ENCODE measurements around the gene TRMT112. TPM values are rescaled to one million over a fixed set of nuclear protein-coding genes. Genes with fewer than 3 reads are reported as not detected.
"Not testable (repeated sequence)": the region's sequence is repeated elsewhere in the genome, so short reads cannot be mapped to it uniquely, and the experiment has no call there.

TRMT112 gene
- total RNA-seq, 2 experiments from 2014 or later: 205 to 322 TPM

GRCh38 chr11:64313491-64314145 is 3.7 kb downstream of the TRMT112 start:
- no peaks in the 10 kb centered on the region for H4K20me1 ChIP-seq (ENCODE audit: insufficient read depth, low read length)
- H3K4me3 ChIP-seq (ENCODE audit: low read depth, low read length, poor library complexity, severe bottlenecking): no peak overlapping the region
- no peak overlapping the region for H3K27ac ChIP-seq (ENCODE audit: low read depth, low read length, poor library complexity, severe bottlenecking)
- no peak for DNase-seq (ENCODE audit: low spot score)
- peaks cover 68% of the 10 kb centered on the region for H3K36me3 ChIP-seq (ENCODE audit: insufficient read depth, low read length)
- H3K79me2 ChIP-seq (ENCODE audit: insufficient read depth, low read depth, low read length): peaks cover 9% of the 10 kb centered on the region; the same call in 1 of the 2 replicates
- no peak overlapping the region for H2AFZ ChIP-seq (ENCODE audit: low read length)
- POLR2A ChIA-PET: no interaction called here
- no peak for TF ChIP-seq CTCF (conservative IDR thresholded peaks at IDR 0.05; ENCODE audit: low read length)
- no peak for TF ChIP-seq EZH2phosphoT487 (IDR thresholded peaks at IDR 0.05; ENCODE audit: borderline replicate concordance, low read depth, low read length)
- intact Hi-C loops (cut with micrococcal nuclease; ENCODE audit: unreplicated experiment): no loop called here
- H3K4me2 ChIP-seq (ENCODE audit: low read length): no peak overlapping the region
- no TSS peak for BruUV-seq (replicated peaks)
- no peaks in the 10 kb centered on the region for H3K9me2 ChIP-seq (ENCODE audit: insufficient read depth, low read length)
- no peaks in the 10 kb centered on the region for H3K9me3 ChIP-seq (ENCODE audit: low read length)
- H3K4me1 ChIP-seq (ENCODE audit: insufficient read depth, low read length, poor library complexity, severe bottlenecking): peaks cover 17% of the 10 kb centered on the region
- CTCF ChIA-PET (ENCODE audit: unreplicated experiment): no interaction called here

GRCh38 chr11:64312947-64313346 is 4.4 kb downstream of the TRMT112 start:
- intact Hi-C loops (cut with micrococcal nuclease; ENCODE audit: unreplicated experiment): no loop called here
- H3K4me3 ChIP-seq (ENCODE audit: low read depth, low read length, poor library complexity, severe bottlenecking): no peak overlapping the region
- BruUV-seq (replicated peaks): no TSS peak
- peaks cover 17% of the 10 kb centered on the region for H3K4me1 ChIP-seq (ENCODE audit: insufficient read depth, low read length, poor library complexity, severe bottlenecking)
- H3K4me2 ChIP-seq (ENCODE audit: low read length): no peak overlapping the region
- no peak overlapping the region for H3K27ac ChIP-seq (ENCODE audit: low read depth, low read length, poor library complexity, severe bottlenecking)
- H4K20me1 ChIP-seq (ENCODE audit: insufficient read depth, low read length): no peaks in the 10 kb centered on the region
- peaks cover 4% of the 10 kb centered on the region for H3K79me2 ChIP-seq (ENCODE audit: insufficient read depth, low read depth, low read length)
- TF ChIP-seq EZH2phosphoT487 (IDR thresholded peaks at IDR 0.05; ENCODE audit: borderline replicate concordance, low read depth, low read length): no peak
- no peak for TF ChIP-seq CTCF (conservative IDR thresholded peaks at IDR 0.05; ENCODE audit: low read length)
- H3K36me3 ChIP-seq (ENCODE audit: insufficient read depth, low read length): peaks cover 71% of the 10 kb centered on the region
- DNase-seq (ENCODE audit: low spot score): no peak
- CTCF ChIA-PET (ENCODE audit: unreplicated experiment): no interaction called here
- no peak overlapping the region for H2AFZ ChIP-seq (ENCODE audit: low read length)
- POLR2A ChIA-PET: no interaction called here
- no peaks in the 10 kb centered on the region for H3K9me2 ChIP-seq (ENCODE audit: insufficient read depth, low read length)
- H3K9me3 ChIP-seq (ENCODE audit: low read length): no peaks in the 10 kb centered on the region

- Histone ChIP-seq H3K79me2 (ENCODE audit: insufficient read depth, low read depth, low read length) (peaks cover 25% of the 10 kb centered on the region), H3K4me1 (ENCODE audit: insufficient read depth, low read length, poor library complexity, severe bottlenecking) (peaks cover 23% of the 10 kb centered on the region), H3K4me2 (ENCODE audit: low read length) (peak overlapping the region; percentile 78; the same call in 1 of the 2 replicates), H3K36me3 (ENCODE audit: insufficient read depth, low read length) (peaks cover 42% of the 10 kb centered on the region)
- H3K4me3 ChIP-seq (ENCODE audit: low read depth, low read length, poor library complexity, severe bottlenecking); DNase-seq (ENCODE audit: low spot score); H3K9me3 ChIP-seq (ENCODE audit: low read length); H2AFZ ChIP-seq (ENCODE audit: low read length); H3K9me2 ChIP-seq (ENCODE audit: insufficient read depth, low read length); BruUV-seq (replicated peaks); H4K20me1 ChIP-seq (ENCODE audit: insufficient read depth, low read length); H3K27ac ChIP-seq (ENCODE audit: low read depth, low read length, poor library complexity, severe bottlenecking): not testable (repeated sequence)
- ChIA-PET CTCF (ENCODE audit: unreplicated experiment) (interaction anchor here (1.0 kb wide), 1 partner anchor 10 kb away, joined by 3 read pairs; the partner anchor contains the start of genes PRDX5 and TRMT112), POLR2A (interaction anchor here (1.2 to 1.7 kb wide), 2 partner anchors 10 to 101 kb away, joined by 3 to 5 read pairs; partner anchors contain the start of genes FERMT3, PRDX5 and TRMT112)
- intact Hi-C loops (cut with micrococcal nuclease; ENCODE audit: unreplicated experiment): loop anchor here (10.0 kb wide), 1 partner anchor 333 kb away; the partner anchor contains the start of gene COX8A
Observed at GRCh38 chr11:64307795-64308194, 9.6 kb downstream of the TRMT112 start.

Data from OCI-LY7 (cell line).